HepG2 (cell line): ENCODE data around the gene APBB2. TPM values are rescaled to one million over a fixed set of nuclear protein-coding genes. Genes with fewer than 3 reads are reported as not detected.

Experiments
- ATAC-seq: fragments of 200-7000 bp; cut with Tn5 transposase; 3 replicates; pipeline ENCODE4 v1.9.1; 2020; ENCODE audit warnings: mild to moderate bottlenecking, moderate library complexity
- BruUV-seq: library from RNA; stranded (reverse); fragments of 400-500 nt; replicated peaks from 2 replicates; lab custom pipeline; 2021; lab: Mats Ljungman, UMichigan
- CTCF ChIA-PET: fragments of 300-600 bp; formaldehyde crosslinking; extraction: SDS; loops from one replicate; lab custom pipeline; 2021; ENCODE audit warnings: low total read pairs, inconsistent platforms, low intra/inter-chr PET ratio; lab: Yijun Ruan, JAX
- POLR2A ChIA-PET: fragments of 350-600 bp; sonication (Branson Sonifier 250); formaldehyde crosslinking; loops from one replicate; lab custom pipeline; 2020; ENCODE audit warnings: antibody characterized with exemption, inconsistent platforms; lab: Yijun Ruan, JAX
- DNase-seq: peaks from one replicate; pipeline ENCODE4 v3.0.0-alpha.2; 2015; ENCODE audit warnings: low spot score
- FAIRE-seq: peaks from 3 replicates; lab custom pipeline; 2011; peaks lifted over from hg19 to GRCh38; lab: Jason Lieb, UNC
- H2AFZ ChIP-seq: one replicate; pipeline ENCODE4 v1.6.1; 2011; ENCODE audit warnings: low read length, inconsistent platforms
- H3K27ac ChIP-seq: fragments of 300-600 bp; 3 replicates; pipeline ENCODE4 v1.8.0; 2011; ENCODE audit warnings: mixed run types, mild to moderate bottlenecking, mixed read lengths, low read length, inconsistent platforms; ENCODE audit not compliant: insufficient read depth; ENCODE audit errors: extremely low read length
- H3K27me3 ChIP-seq, 2 experiments: fragments of 200-600 bp in 1 of 2; 2 replicates in 1 of 2; 3 replicates in 1 of 2; pipeline versions ENCODE4 v1.6.0 to v1.8.0; 2011; ENCODE audit warnings: low read length in 2 of 2, mild to moderate bottlenecking in 2 of 2, moderate library complexity in 2 of 2, inconsistent platforms in 1 of 2; ENCODE audit not compliant: insufficient read depth in 2 of 2, control insufficient read depth in 1 of 2
- H3K36me3 ChIP-seq, 2 experiments: fragments of 200-600 bp in 1 of 2; replicated peaks in 1 of 2; 2 replicates in 1 of 2; 3 replicates in 1 of 2; pipeline versions ENCODE4 v1.5.1 to v1.8.0; 2011; ENCODE audit warnings: low read length in 2 of 2, inconsistent platforms in 1 of 2; ENCODE audit not compliant: insufficient read depth in 2 of 2, control insufficient read depth in 1 of 2
- H3K4me1 ChIP-seq: 2 replicates; pipeline ENCODE4 v1.5.1; 2012; ENCODE audit warnings: low read length, inconsistent platforms; ENCODE audit not compliant: insufficient read depth
- H3K4me2 ChIP-seq: 2 replicates; pipeline ENCODE4 v1.6.0; 2011; ENCODE audit warnings: low read depth, low read length, inconsistent platforms
- H3K4me3 ChIP-seq, 3 experiments: fragments of 200-600 bp in 1 of 3; sonication (generic), shearing (Covaris generic) in 1 of 3; replicated peaks in 1 of 3; 2 replicates each; pipeline ENCODE4 v1.5.1; 2011 to 2016; ENCODE audit warnings: low read length in 3 of 3, inconsistent platforms in 2 of 3, low read depth in 2 of 3, mild to moderate bottlenecking in 2 of 3, control low read depth in 1 of 3, mixed read lengths in 1 of 3; ENCODE audit not compliant: insufficient read depth in 1 of 3
- H3K79me2 ChIP-seq: one replicate; pipeline ENCODE4 v1.6.1; 2011; ENCODE audit warnings: low read length, inconsistent platforms; ENCODE audit not compliant: insufficient read depth
- H3K9ac ChIP-seq: 2 replicates; pipeline ENCODE4 v1.6.0; 2011; ENCODE audit warnings: mild to moderate bottlenecking, low read depth, low read length, inconsistent platforms; ENCODE audit not compliant: insufficient read depth
- H3K9me3 ChIP-seq: 2 replicates; pipeline ENCODE4 v1.5.1; 2012; ENCODE audit warnings: mild to moderate bottlenecking, low read length
- H4K20me1 ChIP-seq: 2 replicates; pipeline ENCODE4 v1.6.0; 2011; ENCODE audit warnings: inconsistent platforms, mild to moderate bottlenecking, low read length, moderate library complexity; ENCODE audit not compliant: insufficient read depth
- ARID2 ChIP-seq: sonication (generic); formaldehyde crosslinking; IDR thresholded peaks from 2 replicates; pipeline ENCODE4 v1.8.1; 2022; ENCODE audit warnings: mild to moderate bottlenecking, missing genetic modification reagents, borderline replicate concordance
- ATF7-NPFF ChIP-seq: sonication (generic); formaldehyde crosslinking; IDR thresholded peaks from 2 replicates; pipeline ENCODE4 v1.8.1; 2023; ENCODE audit warnings: mild to moderate bottlenecking, low read depth, missing genetic modification reagents, moderate library complexity
- CEBPB ChIP-seq: IDR thresholded peaks from 2 replicates; pipeline ENCODE4 v1.6.1; 2011; ENCODE audit warnings: low read depth, low read length, improper control_type of control experiment, borderline replicate concordance
- CHD4 ChIP-seq: fragments of 200-600 bp; sonication (generic); IDR thresholded peaks from 2 replicates; pipeline ENCODE4 v1.7.0; 2017; ENCODE audit warnings: mild to moderate bottlenecking, low read length, borderline replicate concordance
- ESRRA ChIP-seq: sonication (generic); formaldehyde crosslinking; IDR thresholded peaks from 2 replicates; pipeline ENCODE4 v1.5.1; 2020; ENCODE audit warnings: mild to moderate bottlenecking, low read depth, missing genetic modification reagents
- HOXA3 ChIP-seq: sonication (generic); formaldehyde crosslinking; IDR thresholded peaks from 2 replicates; pipeline ENCODE4 v1.5.0; 2020; ENCODE audit warnings: missing genetic modification reagents
- RARG ChIP-seq: sonication (generic); formaldehyde crosslinking; IDR thresholded peaks from 2 replicates; pipeline ENCODE4 v1.4.0; 2020; ENCODE audit warnings: low read depth, mild to moderate bottlenecking, missing genetic modification reagents
- TOE1 ChIP-seq: sonication (generic); formaldehyde crosslinking; IDR thresholded peaks from 2 replicates; pipeline ENCODE4 v1.4.0; 2020; ENCODE audit warnings: mild to moderate bottlenecking, missing genetic modification reagents
- ZNF124 ChIP-seq: sonication (generic); formaldehyde crosslinking; IDR thresholded peaks from 2 replicates; pipeline ENCODE4 v1.4.0; 2020; ENCODE audit warnings: missing genetic modification reagents
- ZNF44 ChIP-seq: sonication (generic); formaldehyde crosslinking; IDR thresholded peaks from 2 replicates; pipeline ENCODE4 v1.5.1; 2020; ENCODE audit warnings: mild to moderate bottlenecking, missing genetic modification reagents
- ZNF530 ChIP-seq: sonication (generic); formaldehyde crosslinking; IDR thresholded peaks from 2 replicates; pipeline ENCODE4 v1.5.0; 2020; ENCODE audit warnings: low read depth, mild to moderate bottlenecking, missing genetic modification reagents
- ZNF678 ChIP-seq: sonication (generic); formaldehyde crosslinking; IDR thresholded peaks from 2 replicates; pipeline ENCODE4 v1.4.0; 2020; ENCODE audit warnings: mild to moderate bottlenecking, missing genetic modification reagents
- ZNF713 ChIP-seq: sonication (generic); formaldehyde crosslinking; IDR thresholded peaks from 2 replicates; pipeline ENCODE4 v1.4.0; 2020; ENCODE audit warnings: mild to moderate bottlenecking, missing genetic modification reagents
- WGBS: methylation state at CpG from one replicate; pipeline ENCODE4 v1.1.6; 2017; ENCODE audit warnings: low lambda C conversion rate; 5-methylcytosine and 5-hydroxymethylcytosine counted together
- in situ Hi-C: cut with HindIII; loops from 2 replicates; pipeline ENCODE4 v1.10.0; 2017; ENCODE audit warnings: low pct_unique_long_range_greater_than_20kb; ENCODE audit not compliant: extremely low pct_ligation_motif_present
- intact Hi-C: fragments of 100-400 bp; cut with micrococcal nuclease; formaldehyde crosslinking; loops from one replicate; pipeline ENCODE4 v1.10.0; 2022; ENCODE audit not compliant: unreplicated experiment
- polyA plus RNA-seq, 8 experiments: library from polyadenylated mRNA; depleted of rRNA in 3 of 8; stranded (reverse) in 7 of 8; unstranded in 1 of 8; fragments of >200 nt; fragmentation: Illumina TruSeq in 4 of 8; extraction: Trizol in 4 of 8; gene quantifications; 2 replicates each; pipeline versions ENCODE4 v1.2.1 to v1.2.3, GENCODE V29; 2011 to 2016; ENCODE audit warnings: low read depth in 4 of 8, missing spikeins in 1 of 8, mixed read lengths in 1 of 8; ENCODE audit not compliant: insufficient read depth in 1 of 8
- total RNA-seq, 5 experiments: library from RNA; depleted of rRNA; stranded (reverse); fragments of >200 nt; fragmentation: Illumina TruSeq; extraction: Trizol; gene quantifications; 2 replicates each; pipeline ENCODE4 v1.2.3, GENCODE V29; 2016; ENCODE audit warnings: low read depth in 1 of 5
- TF ChIP-seq, protein P1 (sequence below): sonication (generic); formaldehyde crosslinking; IDR thresholded peaks from 2 replicates; pipeline ENCODE4; 2020; ENCODE audit warnings: missing genetic modification reagents, mild to moderate bottlenecking, borderline replicate concordance
- TF ChIP-seq, protein P2 (sequence below): sonication (generic); formaldehyde crosslinking; IDR thresholded peaks from 2 replicates; pipeline ENCODE4 v1.4.0; 2020; ENCODE audit warnings: missing genetic modification reagents, borderline replicate concordance

The APBB2 gene
- total and polyA plus RNA-seq, 2 of the 13 experiments (the other 11 are each of a cell fraction or from before 2014, with no cell fraction given), result 11.7 to 17.0 TPM

GRCh38 chr4:40838742-40839141 lies 375.6 kb downstream of the APBB2 start:
- no peak for TF ChIP-seq ARID2 (CRISPR knock-in tag)
- no peak for TF ChIP-seq CHD4
- no peak for TF ChIP-seq ESRRA (CRISPR knock-in tag)
- no peak for TF ChIP-seq ZNF530 (CRISPR knock-in tag)
- TF ChIP-seq ZNF124 (CRISPR knock-in tag), result no peak
- no peak for TF ChIP-seq CEBPB
- TF ChIP-seq ZNF678 (CRISPR knock-in tag), result no peak
- TF ChIP-seq RARG (CRISPR knock-in tag), result no peak
- no peak for TF ChIP-seq ZNF44
- TF ChIP-seq, protein P1, sequence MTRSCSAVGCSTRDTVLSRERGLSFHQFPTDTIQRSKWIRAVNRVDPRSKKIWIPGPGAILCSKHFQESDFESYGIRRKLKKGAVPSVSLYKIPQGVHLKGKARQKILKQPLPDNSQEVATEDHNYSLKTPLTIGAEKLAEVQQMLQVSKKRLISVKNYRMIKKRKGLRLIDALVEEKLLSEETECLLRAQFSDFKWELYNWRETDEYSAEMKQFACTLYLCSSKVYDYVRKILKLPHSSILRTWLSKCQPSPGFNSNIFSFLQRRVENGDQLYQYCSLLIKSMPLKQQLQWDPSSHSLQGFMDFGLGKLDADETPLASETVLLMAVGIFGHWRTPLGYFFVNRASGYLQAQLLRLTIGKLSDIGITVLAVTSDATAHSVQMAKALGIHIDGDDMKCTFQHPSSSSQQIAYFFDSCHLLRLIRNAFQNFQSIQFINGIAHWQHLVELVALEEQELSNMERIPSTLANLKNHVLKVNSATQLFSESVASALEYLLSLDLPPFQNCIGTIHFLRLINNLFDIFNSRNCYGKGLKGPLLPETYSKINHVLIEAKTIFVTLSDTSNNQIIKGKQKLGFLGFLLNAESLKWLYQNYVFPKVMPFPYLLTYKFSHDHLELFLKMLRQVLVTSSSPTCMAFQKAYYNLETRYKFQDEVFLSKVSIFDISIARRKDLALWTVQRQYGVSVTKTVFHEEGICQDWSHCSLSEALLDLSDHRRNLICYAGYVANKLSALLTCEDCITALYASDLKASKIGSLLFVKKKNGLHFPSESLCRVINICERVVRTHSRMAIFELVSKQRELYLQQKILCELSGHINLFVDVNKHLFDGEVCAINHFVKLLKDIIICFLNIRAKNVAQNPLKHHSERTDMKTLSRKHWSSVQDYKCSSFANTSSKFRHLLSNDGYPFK (CRISPR knock-in tag), result no peak
- no peak for TF ChIP-seq HOXA3 (CRISPR knock-in tag)
- TF ChIP-seq ZNF713 (CRISPR knock-in tag), result no peak
- no peak for TF ChIP-seq ATF7-NPFF (CRISPR knock-in tag)
- no peak for TF ChIP-seq TOE1
- TF ChIP-seq, protein P2, sequence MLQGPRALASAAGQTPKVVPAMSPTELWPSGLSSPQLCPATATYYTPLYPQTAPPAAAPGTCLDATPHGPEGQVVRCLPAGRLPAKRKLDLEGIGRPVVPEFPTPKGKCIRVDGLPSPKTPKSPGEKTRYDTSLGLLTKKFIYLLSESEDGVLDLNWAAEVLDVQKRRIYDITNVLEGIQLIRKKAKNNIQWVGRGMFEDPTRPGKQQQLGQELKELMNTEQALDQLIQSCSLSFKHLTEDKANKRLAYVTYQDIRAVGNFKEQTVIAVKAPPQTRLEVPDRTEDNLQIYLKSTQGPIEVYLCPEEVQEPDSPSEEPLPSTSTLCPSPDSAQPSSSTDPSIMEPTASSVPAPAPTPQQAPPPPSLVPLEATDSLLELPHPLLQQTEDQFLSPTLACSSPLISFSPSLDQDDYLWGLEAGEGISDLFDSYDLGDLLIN (CRISPR knock-in tag), result no peak
- H4K20me1 ChIP-seq, result no peaks in the 10 kb centered on the region
- no peak overlapping the region for H3K4me3 ChIP-seq
- H3K27ac ChIP-seq, result no peak overlapping the region
- BruUV-seq, result no TSS peak
- H3K4me2 ChIP-seq, result no peak overlapping the region
- DNase-seq (no peak), ATAC-seq (no peak), FAIRE-seq (no peak)
- in situ Hi-C loops, result no loop called here
- no peaks in the 10 kb centered on the region for H3K27me3 ChIP-seq
- no peak overlapping the region for H2AFZ ChIP-seq
- 0 out of 5 replicates have a peak, but pooled peaks cover 1 to 5% of the 10 kb centered on the region in 2 experiments for H3K36me3 ChIP-seq
- intact Hi-C loops, result no loop called here
- no peaks in the 10 kb centered on the region for H3K9me3 ChIP-seq
- H3K4me1 ChIP-seq, result peaks cover 16% of the 10 kb centered on the region
- ChIA-PET POLR2A (no interaction called here), CTCF (no interaction called here)
- H3K9ac ChIP-seq, result no peak overlapping the region
- WGBS, result 94% methylated on average over 3 of the region's 4 CpGs
- no peaks in the 10 kb centered on the region for H3K79me2 ChIP-seq
